Astrocyte of the spinal cord (primary cell): Measurements from ENCODE around the gene VWA1.
A peak's percentile ranks its signal among the peaks of the same experiment; 100 is the strongest.
"Not testable (repeated sequence)": the region's sequence is repeated elsewhere in the genome, so short reads cannot be mapped to it uniquely, and the experiment has no call there.

Experiments
- DNase-seq: peaks from one replicate; pipeline ENCODE4 v3.0.0; 2011; ENCODE audit warnings: low read depth, low spot score
- H3K4me3 ChIP-seq: 2 replicates; pipeline ENCODE4 v1.5.1; 2011; ENCODE audit warnings: low read depth, mild to moderate bottlenecking, low read length, moderate library complexity
- in situ Hi-C: cut with HindIII; loops from 2 replicates; pipeline ENCODE4 v1.10.0; 2017; ENCODE audit warnings: low sequenced_read_pairs
- TF ChIP-seq, protein P1 (sequence below): IDR thresholded peaks from 2 replicates; pipeline ENCODE4 v1.5.1; 2012; ENCODE audit warnings: low read depth, mild to moderate bottlenecking, low read length, inconsistent platforms

VWA1 gene

DNA sequence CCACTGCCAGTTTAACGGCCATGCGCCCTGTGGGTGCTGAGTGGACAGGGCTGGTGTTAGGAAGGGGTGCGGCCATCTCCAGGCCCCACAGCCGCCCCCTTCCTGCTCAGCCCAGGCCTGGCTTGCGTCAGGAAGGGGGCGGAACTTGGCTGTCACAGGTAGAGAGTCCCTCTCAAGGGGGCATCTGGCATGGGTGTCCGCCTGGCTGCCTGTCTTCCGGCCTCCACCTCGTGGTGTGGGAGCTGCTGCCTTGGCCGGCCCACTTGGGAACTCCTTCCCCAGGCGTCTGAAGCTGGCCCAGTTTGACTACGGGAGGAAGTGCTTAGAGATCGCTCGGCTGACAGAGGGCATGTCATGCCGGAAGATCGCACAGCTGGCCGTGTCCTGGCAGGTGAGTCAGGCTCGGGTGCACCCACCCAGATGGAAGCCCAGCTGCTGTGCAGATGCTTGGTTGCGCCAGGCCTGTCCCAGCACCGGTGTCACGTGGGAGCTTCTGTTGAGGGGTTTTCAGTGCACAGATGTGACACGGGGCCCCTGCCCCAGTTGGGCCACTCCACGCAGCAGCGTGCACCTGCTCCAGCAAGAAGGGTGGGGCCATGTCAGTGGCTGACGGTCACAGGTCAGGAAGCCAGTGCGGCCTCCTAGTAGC, 27.0 kb downstream of the VWA1 start:
- no peak overlapping the region for H3K4me3 ChIP-seq
- DNase-seq, result no peak
- TF ChIP-seq, protein P1, sequence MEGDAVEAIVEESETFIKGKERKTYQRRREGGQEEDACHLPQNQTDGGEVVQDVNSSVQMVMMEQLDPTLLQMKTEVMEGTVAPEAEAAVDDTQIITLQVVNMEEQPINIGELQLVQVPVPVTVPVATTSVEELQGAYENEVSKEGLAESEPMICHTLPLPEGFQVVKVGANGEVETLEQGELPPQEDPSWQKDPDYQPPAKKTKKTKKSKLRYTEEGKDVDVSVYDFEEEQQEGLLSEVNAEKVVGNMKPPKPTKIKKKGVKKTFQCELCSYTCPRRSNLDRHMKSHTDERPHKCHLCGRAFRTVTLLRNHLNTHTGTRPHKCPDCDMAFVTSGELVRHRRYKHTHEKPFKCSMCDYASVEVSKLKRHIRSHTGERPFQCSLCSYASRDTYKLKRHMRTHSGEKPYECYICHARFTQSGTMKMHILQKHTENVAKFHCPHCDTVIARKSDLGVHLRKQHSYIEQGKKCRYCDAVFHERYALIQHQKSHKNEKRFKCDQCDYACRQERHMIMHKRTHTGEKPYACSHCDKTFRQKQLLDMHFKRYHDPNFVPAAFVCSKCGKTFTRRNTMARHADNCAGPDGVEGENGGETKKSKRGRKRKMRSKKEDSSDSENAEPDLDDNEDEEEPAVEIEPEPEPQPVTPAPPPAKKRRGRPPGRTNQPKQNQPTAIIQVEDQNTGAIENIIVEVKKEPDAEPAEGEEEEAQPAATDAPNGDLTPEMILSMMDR, result no peak
- in situ Hi-C loops, result no loop called here

DNA sequence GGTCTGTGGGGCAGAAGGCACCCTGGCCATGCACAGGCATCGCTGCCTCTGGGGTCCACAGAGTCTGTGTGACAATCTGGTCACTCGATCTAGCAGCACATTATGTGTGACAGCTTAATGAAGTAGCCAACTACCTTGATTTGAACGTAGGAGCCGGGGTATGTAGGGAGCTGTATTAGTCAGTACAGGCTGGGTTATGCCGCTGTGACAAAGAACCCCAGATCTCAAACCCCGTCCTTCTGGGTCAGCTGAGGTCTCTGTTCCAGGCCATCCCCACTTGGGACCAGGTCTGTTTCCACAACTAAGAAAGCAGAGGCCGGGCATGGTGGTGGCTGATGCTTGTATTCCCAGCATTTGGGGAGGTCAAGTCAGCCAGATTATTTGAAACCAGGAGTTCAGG, 27.8 kb downstream of the VWA1 start:
- H3K4me3 ChIP-seq, result no peak overlapping the region
- TF ChIP-seq, protein P1, result no peak
- DNase-seq, result no peak
- in situ Hi-C loops, result no loop called here

DNA sequence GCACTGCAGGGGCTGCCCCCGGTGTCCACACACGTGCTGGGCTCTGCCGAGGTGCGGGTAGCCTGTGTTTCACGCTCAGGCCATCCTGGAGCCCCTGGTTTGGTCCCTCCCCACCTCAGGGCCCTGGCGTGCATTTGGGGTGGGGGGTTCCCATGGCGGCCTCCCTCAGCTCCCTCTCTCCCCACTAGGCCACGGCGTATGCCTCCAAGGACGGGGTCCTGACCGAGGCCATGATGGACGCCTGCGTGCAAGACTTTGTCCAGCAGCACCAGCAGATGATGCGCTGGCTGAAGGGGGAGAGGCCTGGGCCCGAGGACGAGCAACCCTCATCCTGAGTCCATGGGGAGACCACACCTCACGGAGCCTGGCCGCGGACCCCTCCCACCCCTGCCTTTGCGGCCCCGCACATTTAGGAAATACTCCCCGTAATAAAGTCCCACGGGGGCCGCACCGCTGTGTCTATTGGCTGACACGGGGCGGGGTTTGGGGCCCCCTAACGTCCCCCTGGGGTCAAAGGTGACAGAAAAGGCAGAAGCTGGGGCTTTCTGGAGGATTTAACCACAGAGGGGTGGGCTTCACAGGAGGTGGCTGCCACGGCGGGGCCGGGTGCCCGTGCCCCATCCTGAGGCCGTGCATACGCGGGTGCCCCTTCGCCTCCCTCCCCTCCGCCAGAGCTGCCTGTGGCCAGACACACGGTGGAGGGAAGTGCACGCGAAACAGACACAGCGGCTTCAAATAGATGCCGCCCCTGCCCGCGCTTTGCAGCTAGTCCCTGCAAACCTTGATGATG, 32.9 kb downstream of the VWA1 start:
- DNase-seq, H3K4me3 ChIP-seq, in situ Hi-C loops: not testable (repeated sequence)

DNA sequence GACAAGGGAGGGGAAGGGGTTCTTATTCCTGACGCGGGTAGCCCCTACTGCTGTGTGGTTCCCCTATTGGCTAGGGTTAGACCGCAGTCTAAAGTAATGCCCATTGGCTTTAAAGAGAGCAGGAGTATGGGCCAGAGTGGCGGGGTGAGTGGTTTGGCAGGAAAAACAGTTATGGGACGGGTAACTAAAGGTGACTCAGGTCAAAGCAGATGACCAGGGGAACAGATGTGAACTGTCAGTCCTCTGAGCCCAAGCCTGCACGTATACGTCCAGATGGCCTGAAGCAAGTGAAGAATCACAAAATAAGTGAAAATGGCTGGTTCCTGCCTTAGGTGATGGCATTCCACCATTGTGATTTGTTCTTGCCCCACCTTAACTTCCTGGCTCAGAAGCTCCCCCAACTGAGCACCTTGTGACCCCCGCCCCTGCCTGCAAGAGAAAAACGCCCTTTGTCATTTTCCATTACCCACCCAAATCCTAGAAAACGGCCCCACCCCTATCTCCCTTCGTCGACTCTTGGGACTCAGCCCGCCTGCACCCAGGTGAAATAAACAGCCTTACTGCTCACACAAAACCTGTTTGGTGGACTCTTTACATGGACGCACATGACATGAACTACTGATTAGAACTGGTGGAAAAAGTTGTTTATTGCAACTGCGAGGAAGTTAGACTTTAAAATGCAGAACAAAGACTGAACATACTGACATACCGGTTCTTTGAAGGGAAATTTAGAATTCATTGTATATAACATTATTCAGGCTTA, 35.3 kb downstream of the VWA1 start:
- in situ Hi-C loops, result no loop called here

DNA sequence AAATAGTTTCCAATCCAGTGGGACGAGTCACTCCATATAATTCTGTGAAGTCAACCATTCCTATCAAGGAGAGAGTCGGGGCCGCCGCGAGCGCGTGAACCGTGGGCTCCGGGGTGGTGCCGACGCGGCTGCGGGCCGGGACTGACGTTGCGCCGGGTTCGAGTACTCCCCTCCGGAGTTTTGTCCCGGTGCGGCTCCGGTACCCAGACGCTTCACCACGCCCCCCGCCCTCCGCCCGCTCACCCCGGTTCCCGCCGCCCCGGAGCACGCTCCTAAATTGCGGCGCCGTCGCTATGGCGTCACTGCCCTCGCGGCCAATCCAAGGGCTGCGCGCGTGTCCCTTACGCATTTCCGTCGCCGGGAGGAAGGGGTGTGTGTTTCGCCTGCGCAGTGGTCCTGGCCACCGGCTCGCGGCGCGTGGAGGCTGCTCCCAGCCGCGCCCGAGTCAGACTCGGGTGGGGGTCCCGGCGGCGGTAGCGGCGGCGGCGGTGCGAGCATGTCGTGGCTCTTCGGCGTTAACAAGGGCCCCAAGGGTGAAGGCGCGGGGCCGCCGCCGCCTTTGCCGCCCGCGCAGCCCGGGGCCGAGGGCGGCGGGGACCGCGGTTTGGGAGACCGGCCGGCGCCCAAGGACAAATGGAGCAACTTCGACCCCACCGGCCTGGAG, 36.0 kb downstream of the VWA1 start, which contains the start of gene ATAD3B:
ATAD3B (plus strand) TSS at position 377 of the 664 bp plus-strand sequence; CDS start at position 497, 120 bp downstream.
- DNase-seq, result peak; percentile 91
- TF ChIP-seq, protein P1, result no peak
- peak within 1 kb of the TSS; percentile 65 for H3K4me3 ChIP-seq
- in situ Hi-C loops, result no loop called here

More for the DNA sequence above, 35.3 kb downstream of the VWA1 start:
- H3K4me3 ChIP-seq, result peak overlapping the region; percentile 65
- DNase-seq, result no peak
- TF ChIP-seq, protein P1, result no peak

DNA sequence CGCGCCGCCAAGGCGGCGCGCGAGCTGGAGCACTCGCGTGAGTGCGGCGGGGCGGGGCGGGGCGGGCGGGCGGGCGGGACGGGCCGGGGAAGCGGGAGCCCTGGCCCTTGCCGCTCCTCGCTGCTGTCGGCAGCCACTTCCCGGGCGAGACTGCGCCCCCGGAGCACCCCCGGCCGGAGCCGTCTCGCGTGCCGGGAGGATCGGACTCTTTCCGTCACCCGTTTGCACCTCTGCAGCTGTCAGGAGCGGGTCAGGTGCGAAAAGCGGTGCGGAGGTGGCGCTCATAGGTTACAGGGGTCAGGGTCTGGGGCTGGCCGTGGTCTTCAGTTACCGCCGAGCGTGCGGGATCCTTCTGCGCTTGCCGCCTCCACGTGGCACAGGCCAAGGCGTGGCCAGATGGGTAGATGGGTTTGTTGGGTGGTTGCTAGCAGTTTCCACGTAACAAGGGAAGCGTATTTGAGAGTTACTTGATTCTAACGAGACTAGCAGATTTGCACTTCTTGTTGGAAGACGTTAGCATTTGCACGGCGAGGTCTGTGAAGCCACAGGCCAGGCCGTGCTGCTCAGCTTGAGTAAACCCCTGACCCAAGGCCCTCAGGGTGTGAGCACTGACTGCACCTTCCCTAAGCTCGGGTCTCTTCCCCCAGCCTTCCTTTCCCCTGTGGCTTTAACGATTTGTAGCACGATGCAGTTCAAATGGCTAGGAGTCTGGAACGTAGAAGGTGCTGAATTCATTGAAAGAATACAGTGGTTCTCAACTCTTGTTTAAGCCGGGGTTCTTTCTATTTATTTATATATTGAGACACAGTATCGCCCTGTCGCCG, 36.8 kb downstream of the VWA1 start:
- peak overlapping the region; percentile 54 for H3K4me3 ChIP-seq
- in situ Hi-C loops, result not testable (repeated sequence)
- peak; percentile 1 for DNase-seq

DNA sequence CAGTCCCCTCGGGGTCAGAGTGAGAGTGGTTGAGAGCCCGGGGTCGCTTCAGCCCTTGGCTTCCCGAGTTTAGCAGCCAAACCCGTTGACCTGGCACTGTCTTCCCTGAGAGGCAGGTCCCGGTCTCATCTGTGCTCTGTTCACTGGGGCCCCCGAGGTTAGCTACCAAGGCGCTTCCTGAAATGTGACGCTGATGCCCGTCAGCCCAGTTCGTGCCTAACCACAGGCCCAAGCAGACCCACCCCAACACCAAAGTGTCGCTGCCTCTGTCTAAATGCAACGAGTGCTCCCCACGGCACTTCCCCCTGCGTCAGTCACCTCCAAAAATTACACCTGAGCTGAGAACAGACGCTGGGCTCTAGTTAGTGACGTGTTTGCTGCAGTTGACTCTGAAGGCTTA, 40.5 kb downstream of the VWA1 start:
- in situ Hi-C loops, H3K4me3 ChIP-seq, DNase-seq: not testable (repeated sequence)
